ENCODE results near the gene VWA7.

The VWA7 gene

GRCh38 chr6:31739639-31740396 is 37.3 kb downstream of the VWA7 start, which contains the start of gene MSH5:
Gene MSH5 (plus strand): TSS chr6:31740005. CDS start chr6:31740467, 462 bp downstream.
- DNase-seq (ENCODE audit: extremely low read depth, low read depth): peak; percentile 97
- no peak for TF ChIP-seq CTCF (IDR thresholded peaks at IDR 0.05; ENCODE audit: low read depth, low read length)

- peak; percentile 26 for TF ChIP-seq CTCF (IDR thresholded peaks at IDR 0.05; ENCODE audit: low read depth, low read length)
- no peak for DNase-seq (ENCODE audit: extremely low read depth, low read depth)
These were observed 38.8 kb downstream of the VWA7 start for GRCh38 chr6:31737991-31738979.

- no peak for DNase-seq (ENCODE audit: extremely low read depth, low read depth)
- no peak for TF ChIP-seq CTCF (IDR thresholded peaks at IDR 0.05; ENCODE audit: low read depth, low read length)
These were observed 39.7 kb downstream of the VWA7 start for GRCh38 chr6:31737315-31737990.

- TF ChIP-seq CTCF (IDR thresholded peaks at IDR 0.05; ENCODE audit: low read depth, low read length): no peak
- no peak for DNase-seq (ENCODE audit: extremely low read depth, low read depth)
These were observed 40.3 kb downstream of the VWA7 start for GRCh38 chr6:31736768-31737314.

GRCh38 chr6:31736021-31736767 is 40.9 kb downstream of the VWA7 start, which contains the start of gene CLIC1:
Gene CLIC1 (minus strand): TSS chr6:31736530. CDS start chr6:31736300, 230 bp downstream.
- TF ChIP-seq CTCF (IDR thresholded peaks at IDR 0.05; ENCODE audit: low read depth, low read length): no peak
- DNase-seq (ENCODE audit: extremely low read depth, low read depth): no peak

- DNase-seq (ENCODE audit: extremely low read depth, low read depth): no peak
- TF ChIP-seq CTCF (IDR thresholded peaks at IDR 0.05; ENCODE audit: low read depth, low read length): no peak
These were observed 42.2 kb downstream of the VWA7 start for GRCh38 chr6:31734821-31735406.

Data from AG09319 (cell line).